Tibial artery (tissue), 4 donors: ENCODE data around the gene ASCC1.
A peak's percentile ranks its signal among the peaks of the same experiment; 100 is the strongest.

Source experiments
- DNase-seq, 2 donors: peaks; one replicate each; pipeline ENCODE4 v3.0.0-alpha.2; 2019
- H3K27ac ChIP-seq, 2 donors: fragments of 200-600 bp; sonication (generic) in 1 of 2; 1 replicate in 1 of 2; 2 replicates in 1 of 2; pipeline ENCODE4 v1.5.1; 2018 to 2019; ENCODE audit warnings: mild to moderate bottlenecking in 1 of 2
- H3K27me3 ChIP-seq, 2 donors: fragments of 200-600 bp; sonication (generic) in 1 of 2; one replicate each; pipeline versions ENCODE4 v1.5.1 to v1.6.0; 2016 to 2019
- H3K36me3 ChIP-seq, 3 donors: fragments of 200-600 bp; sonication (generic) in 2 of 3; one replicate each; pipeline ENCODE4 v1.5.1; 2016 to 2019; ENCODE audit warnings: mild to moderate bottlenecking in 2 of 3
- H3K4me1 ChIP-seq, 4 donors: fragments of 200-600 bp; sonication (generic) in 2 of 4; 1 replicate in 3 of 4; 2 replicates in 1 of 4; pipeline ENCODE4 v1.5.1; 2016 to 2019
- H3K4me3 ChIP-seq, 2 donors: fragments of 200-600 bp; sonication (generic) in 1 of 2; 1 replicate in 1 of 2; 2 replicates in 1 of 2; pipeline ENCODE4 v1.5.1; 2018 to 2019; ENCODE audit warnings: mild to moderate bottlenecking in 2 of 2
- H3K9me3 ChIP-seq, 3 donors: fragments of 200-600 bp; sonication (generic) in 1 of 3; one replicate each; pipeline ENCODE4 v1.5.1; 2016 to 2019
- intact Hi-C: fragments of 100-400 bp; cut with DNase I; formaldehyde crosslinking; loops from one replicate; pipeline ENCODE4 v1.15.0; 2023; ENCODE audit warnings: low total_unique reads
- TF ChIP-seq, protein P1 (sequence below), 2 experiments: fragments of 200-600 bp in 1 of 2; fragments of 450-650 bp in 1 of 2; IDR thresholded peaks; one replicate each; pipeline ENCODE4 v1.5.1; 2017 to 2019; ENCODE audit warnings: antibody characterized with exemption in 2 of 2, mild to moderate bottlenecking in 1 of 2, moderate library complexity in 1 of 2

Gene ASCC1

DNA sequence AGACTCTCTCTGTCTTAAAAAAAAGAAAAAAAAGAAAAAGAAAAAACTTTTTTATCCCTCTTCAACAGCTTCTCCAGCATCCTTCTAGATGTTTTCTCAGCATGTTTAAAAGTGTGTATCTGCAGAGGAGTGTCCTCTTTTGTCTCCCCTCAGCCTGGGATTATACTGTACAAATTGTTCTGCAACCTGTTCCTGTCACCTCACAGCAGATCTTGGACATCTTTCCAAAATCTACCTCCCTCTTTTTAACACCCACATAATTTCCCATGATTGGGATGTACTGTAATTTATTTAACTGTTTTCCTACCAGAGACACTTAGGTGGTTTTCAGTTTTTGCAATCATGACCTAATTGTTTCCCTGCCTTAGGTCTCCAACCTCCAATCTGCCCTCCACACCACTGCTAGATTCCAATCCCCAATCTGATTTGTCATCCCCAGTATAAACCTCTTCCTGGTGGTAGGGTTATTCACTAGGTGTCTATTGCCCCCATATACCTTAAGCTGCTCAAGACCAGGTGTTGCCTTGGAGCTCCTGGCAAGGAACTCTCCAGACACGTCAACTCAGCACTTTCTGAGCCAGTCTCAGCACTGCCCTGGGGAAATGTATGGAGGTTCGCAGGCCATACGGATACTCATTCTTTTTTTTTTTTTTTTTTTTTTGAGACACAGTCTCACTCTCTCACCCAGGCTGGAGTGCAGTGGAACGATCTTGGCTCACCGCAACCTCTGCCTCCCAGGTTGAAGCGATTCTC is 40.1 kb upstream of the ASCC1 start:
- Histone ChIP-seq H3K36me3 (no peaks in the 10 kb centered on the region), H3K4me3 (no peak overlapping the region), H3K9me3 (no peaks in the 10 kb centered on the region), H3K27ac (peak overlapping the region; percentile 85 to 91), H3K27me3 (no peaks in the 10 kb centered on the region), H3K4me1 (peaks cover 12 to 98% (median 74%) of the 10 kb centered on the region in 4 donors)
- no peak for DNase-seq
- intact Hi-C loops, result no loop called here
- TF ChIP-seq, protein P1, sequence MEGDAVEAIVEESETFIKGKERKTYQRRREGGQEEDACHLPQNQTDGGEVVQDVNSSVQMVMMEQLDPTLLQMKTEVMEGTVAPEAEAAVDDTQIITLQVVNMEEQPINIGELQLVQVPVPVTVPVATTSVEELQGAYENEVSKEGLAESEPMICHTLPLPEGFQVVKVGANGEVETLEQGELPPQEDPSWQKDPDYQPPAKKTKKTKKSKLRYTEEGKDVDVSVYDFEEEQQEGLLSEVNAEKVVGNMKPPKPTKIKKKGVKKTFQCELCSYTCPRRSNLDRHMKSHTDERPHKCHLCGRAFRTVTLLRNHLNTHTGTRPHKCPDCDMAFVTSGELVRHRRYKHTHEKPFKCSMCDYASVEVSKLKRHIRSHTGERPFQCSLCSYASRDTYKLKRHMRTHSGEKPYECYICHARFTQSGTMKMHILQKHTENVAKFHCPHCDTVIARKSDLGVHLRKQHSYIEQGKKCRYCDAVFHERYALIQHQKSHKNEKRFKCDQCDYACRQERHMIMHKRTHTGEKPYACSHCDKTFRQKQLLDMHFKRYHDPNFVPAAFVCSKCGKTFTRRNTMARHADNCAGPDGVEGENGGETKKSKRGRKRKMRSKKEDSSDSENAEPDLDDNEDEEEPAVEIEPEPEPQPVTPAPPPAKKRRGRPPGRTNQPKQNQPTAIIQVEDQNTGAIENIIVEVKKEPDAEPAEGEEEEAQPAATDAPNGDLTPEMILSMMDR (IDR thresholded peaks at IDR 0.05), result no peak

GRCh38 chr10:72254813-72255568 is 38.9 kb upstream of the ASCC1 start:
- peak overlapping the region; percentile 85 to 91 for H3K27ac ChIP-seq
- TF ChIP-seq, protein P1 (IDR thresholded peaks at IDR 0.05), result no peak
- peaks cover 12 to 98% (median 75%) of the 10 kb centered on the region in 4 donors for H3K4me1 ChIP-seq
- no peak overlapping the region for H3K4me3 ChIP-seq
- H3K27me3 ChIP-seq, result no peaks in the 10 kb centered on the region
- no peaks in the 10 kb centered on the region for H3K36me3 ChIP-seq
- DNase-seq, result peak; percentile 96 to 98
- no peaks in the 10 kb centered on the region for H3K9me3 ChIP-seq
- intact Hi-C loops, result loop anchor here (5.0 kb wide), 1 partner anchor 62 kb away; no protein-coding TSS in a partner anchor

DNA sequence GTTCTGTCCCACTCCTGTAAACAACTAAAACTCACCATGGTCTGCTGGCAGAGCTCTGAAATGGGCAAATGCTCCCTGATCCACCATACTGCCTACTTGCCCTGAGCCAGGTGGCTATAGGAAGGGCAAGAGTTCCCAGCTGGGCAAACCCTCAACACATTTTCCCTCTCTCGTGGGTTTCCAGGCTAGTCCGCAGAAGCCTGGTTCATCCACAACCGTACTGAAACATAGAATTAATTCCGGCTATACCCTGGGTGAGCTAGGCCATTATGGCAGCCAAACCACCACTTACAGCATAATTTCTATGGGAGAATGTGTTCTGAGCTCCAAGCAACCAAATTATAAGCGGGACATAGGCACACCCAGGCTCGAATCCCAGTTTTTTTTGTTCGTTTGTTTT is 37.5 kb upstream of the ASCC1 start:
- Histone ChIP-seq H3K4me1 (peaks cover 12 to 97% (median 75%) of the 10 kb centered on the region in 4 donors), H3K4me3 (no peak overlapping the region), H3K36me3 (no peaks in the 10 kb centered on the region), H3K9me3 (no peaks in the 10 kb centered on the region), H3K27me3 (no peaks in the 10 kb centered on the region), H3K27ac (peak overlapping the region; percentile 85 to 91)
- DNase-seq, result no peak
- intact Hi-C loops, result loop anchor here (5.0 kb wide), 1 partner anchor 64 kb away; no protein-coding TSS in a partner anchor
- TF ChIP-seq, protein P1 (IDR thresholded peaks at IDR 0.05), result no peak

DNA sequence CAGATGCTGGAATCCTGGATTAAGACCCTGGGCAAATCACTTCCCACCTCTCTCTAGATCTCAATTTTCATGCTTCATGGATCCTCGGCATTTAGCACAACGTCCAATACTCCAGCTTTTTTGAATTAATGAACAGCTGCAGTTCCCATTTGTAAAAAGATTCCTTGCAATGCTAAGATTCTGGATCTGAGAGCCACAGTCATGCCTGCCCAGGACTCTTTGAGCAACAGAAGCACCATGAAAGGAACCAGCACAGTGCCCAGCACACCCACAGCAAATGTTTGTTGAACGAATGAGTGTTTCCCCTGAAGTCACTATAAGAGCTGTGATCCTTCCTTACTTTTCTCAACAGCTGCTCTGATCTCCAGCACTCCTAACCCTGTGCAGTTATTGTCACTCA is 36.9 kb upstream of the ASCC1 start:
- DNase-seq, result no peak
- Histone ChIP-seq H3K4me1 (peaks cover 12 to 99% (median 77%) of the 10 kb centered on the region in 4 donors), H3K9me3 (no peaks in the 10 kb centered on the region), H3K27ac (peak overlapping the region; percentile 85 to 91), H3K36me3 (no peaks in the 10 kb centered on the region), H3K4me3 (no peak overlapping the region), H3K27me3 (no peaks in the 10 kb centered on the region)
- TF ChIP-seq, protein P1 (IDR thresholded peaks at IDR 0.05), result no peak
- intact Hi-C loops, result loop anchor here (5.0 kb wide), 1 partner anchor 64 kb away; no protein-coding TSS in a partner anchor

GRCh38 chr10:72251635-72252034 is 35.6 kb upstream of the ASCC1 start:
- no peak for DNase-seq
- H3K27ac ChIP-seq, result peak overlapping the region; percentile 85 to 91
- no peaks in the 10 kb centered on the region for H3K9me3 ChIP-seq
- intact Hi-C loops, result loop anchor here (5.0 kb wide), 1 partner anchor 66 kb away; no protein-coding TSS in a partner anchor
- no peaks in the 10 kb centered on the region for H3K27me3 ChIP-seq
- TF ChIP-seq, protein P1 (IDR thresholded peaks at IDR 0.05), result no peak
- no peak overlapping the region for H3K4me3 ChIP-seq
- H3K4me1 ChIP-seq, result peaks cover 19 to 99% (median 83%) of the 10 kb centered on the region in 4 donors
- no peaks in the 10 kb centered on the region for H3K36me3 ChIP-seq
